CD4-positive, alpha-beta T cell treated with Interleukin-4 for 1 hour (primary cell): ENCODE measurements around the gene COL9A1.

Experiments used
- DNase-seq, 2 donors: peaks; one replicate each; pipeline ENCODE4 v3.0.0-alpha.2; 2020 to 2022

COL9A1 gene

GRCh38 chr6:70221715-70222438 lies 81.0 kb downstream of the COL9A1 start:
- DNase-seq, result no peak

DNA sequence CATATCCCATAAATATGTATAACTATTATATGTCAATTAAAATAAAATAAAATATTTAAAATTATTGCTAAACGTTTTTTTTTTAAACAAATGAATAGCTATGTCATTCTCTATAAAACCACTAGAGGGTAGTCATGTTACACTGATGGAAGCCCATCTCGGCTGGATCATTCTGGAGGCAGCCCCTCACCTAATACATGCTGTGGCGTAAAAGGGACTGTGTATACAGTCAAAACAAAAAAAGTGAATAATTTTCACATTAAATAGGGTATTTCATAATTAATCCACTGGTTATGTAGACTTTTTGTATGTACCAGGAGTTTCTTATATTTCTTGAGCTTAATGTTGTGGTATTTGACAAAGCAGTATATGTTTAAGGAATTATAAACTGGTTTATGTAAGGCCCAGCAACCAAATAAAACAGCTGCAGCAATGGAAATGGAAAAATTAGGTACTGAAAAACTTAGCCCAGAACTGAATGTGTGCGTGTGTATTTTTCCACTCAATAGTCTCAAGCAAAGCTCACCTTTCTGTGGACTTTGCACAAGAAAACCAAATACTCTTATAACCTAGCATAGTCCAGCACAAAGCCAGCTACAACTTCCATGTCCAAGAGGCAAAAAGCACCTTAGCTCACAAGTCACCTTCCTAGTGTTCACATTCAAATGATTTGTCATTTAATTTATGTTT lies 81.7 kb downstream of the COL9A1 start:
- peak in 1 of 2 donors; percentile 11 for DNase-seq

DNA sequence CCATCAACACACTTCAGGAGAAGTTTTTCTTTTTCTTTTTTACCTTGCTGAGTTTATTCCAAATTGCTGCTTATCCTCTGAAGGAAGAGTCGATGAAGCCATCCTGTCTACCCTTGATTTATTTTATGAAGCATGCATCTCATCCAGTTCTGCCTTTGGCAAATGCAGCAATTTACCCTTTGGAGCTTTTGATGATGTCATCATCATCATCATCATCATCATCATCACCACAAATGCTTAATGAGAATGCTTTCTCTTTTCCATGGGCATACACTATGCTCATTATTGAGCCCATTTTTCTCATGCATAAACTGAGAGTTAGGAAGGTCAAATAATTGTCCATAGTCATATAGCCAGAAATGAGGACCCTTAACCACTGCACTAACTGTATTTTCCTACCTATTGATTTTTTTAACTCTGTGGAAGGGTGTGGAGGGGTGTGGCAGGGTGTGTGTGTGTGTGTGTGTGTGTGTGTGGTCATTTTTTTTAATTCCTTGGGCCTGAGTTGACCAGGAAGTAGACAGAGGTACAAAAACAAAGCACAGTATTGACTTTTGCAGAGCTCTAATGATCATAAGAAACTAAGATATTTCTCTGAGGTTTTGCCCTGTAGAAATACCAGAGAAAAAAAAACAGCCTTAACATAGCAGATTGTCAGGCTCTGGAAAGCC lies 82.8 kb downstream of the COL9A1 start:
- no peak for DNase-seq

DNA sequence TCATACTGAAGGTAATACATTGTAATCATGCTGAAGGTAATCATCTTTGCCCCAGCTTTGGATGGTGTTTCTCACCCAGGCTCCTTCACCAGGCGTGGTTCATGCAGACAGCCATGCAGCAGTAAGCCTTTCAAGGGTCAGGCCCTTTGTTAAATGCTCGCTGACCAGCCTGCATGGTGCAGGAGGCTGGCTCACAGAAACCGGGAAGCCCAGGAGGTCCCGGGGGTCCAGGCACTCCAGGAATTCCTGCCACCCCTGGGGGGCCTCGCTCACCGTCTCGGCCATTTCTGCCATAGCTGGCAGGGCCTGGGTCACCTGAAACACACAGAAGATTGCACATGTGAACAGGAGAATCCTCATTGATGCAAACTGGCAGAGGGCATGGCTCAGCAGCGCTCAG lies 86.1 kb downstream of the COL9A1 start:
- DNase-seq, result no peak

DNA sequence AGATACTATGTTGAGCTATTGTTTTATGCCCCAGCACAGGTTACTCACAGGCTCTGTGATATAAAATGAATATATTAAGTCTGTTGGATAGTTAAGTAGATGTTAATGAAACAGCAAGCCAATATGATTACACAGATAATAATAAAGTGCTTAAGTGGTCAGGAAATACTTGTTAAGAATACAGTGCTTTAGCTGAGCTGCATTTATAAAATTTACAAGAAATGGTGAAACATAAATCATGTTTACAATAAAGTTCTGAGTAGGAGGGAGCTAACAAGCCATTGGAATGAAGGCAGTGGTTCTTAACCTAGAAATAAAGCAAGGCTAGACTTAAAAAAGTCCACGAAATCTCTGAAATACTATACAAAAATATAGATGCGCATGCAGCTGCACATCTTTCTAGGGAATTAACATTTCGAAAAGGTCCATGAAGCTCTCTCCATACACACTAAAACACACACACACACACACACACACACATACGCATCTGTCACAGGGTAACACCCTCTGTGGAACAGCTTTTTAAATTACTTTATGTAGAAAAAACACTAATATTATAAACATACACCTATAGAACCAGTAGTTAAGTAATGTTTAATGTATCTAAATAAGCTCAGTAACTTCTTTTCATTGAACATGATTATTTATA lies 87.3 kb downstream of the COL9A1 start:
- no peak for DNase-seq

DNA sequence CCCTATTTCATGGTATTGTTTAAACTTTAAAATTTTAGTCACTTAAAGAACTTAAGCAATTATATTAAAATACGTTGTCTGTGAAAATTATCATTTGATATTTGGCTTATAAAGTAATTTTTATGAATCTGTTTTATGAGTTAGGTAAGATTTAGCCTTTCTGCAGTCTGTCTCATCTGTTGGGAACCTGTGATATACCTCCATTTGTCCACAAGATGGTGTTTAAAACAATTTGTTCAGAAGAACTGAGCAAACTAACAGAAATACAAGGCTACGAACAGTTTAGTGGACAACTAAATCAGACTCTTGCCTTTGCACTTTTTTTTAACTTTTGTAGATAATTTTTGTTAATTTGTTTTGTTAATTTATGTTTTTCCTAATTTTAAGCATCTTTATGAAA lies 92.4 kb downstream of the COL9A1 start:
- no peak for DNase-seq

DNA sequence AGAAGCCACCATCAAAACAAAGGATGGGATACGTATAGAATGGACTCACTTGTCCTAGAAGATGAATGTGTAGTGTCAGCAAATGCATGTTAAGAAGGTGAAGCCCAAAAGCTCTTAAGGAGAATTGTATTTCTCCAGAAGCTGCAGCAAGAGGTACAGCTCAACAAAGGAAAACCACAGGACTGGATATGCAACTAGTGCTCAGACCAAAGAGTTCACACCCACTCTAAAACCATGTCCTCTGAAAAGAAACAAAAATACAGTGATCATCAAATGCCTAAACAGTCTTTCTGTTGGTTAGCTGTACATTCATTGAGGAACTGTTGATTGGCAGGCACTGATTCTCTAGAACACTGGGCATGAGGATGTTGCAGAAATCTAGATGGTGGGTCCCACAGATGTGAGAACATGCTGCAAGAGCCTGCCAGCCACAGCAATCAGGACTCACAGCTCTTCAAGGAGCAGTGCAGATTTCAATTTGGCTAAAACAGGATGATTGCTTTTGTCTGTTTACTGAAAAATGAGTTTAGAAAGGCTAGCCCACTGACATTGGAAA lies 94.6 kb downstream of the COL9A1 start:
- DNase-seq, result no peak

GRCh38 chr6:70198785-70199184 lies 104.1 kb downstream of the COL9A1 start:
- no peak for DNase-seq

DNA sequence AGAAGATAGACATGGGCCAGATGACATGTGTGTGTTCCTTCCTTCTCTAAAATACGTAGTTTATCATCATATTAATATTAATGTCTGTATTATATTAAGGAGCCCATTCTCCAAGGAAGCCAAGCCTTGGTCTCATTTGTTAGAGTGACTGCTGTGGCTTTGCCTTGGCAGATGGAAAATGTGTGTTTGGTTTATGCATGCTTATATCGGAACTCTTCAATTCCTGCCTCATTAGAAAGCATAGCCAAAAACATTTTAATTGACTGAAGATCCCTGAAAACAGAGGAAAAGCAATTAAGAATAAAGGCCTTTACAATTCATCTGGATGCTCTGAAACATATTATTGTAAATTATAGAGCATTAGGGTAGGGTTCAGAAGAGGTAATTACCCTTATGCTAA lies 106.4 kb downstream of the COL9A1 start:
- DNase-seq, result no peak

GRCh38 chr6:70194421-70194820 lies 108.5 kb downstream of the COL9A1 start:
- no peak for DNase-seq

DNA sequence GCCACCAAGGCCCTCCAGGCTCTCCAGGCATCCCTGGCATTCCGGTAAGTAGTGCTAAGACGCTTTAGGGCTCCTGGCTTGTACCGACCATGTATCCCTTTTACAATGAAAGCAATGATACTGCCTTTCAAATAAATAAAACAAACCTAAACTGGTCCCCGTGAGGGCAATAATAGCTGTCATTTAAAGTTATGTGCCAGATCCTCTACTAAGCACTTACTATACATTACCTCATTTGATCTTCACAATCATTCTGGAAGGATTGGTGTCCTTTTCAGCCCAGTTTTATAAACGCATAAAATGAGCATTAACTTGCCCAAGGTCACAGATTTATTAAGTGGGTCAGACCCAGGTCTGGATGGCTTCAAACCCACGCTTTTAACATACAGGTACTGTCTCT lies 114.7 kb downstream of the COL9A1 start:
- DNase-seq, result no peak

- DNase-seq, result no peak
These were observed 116.4 kb downstream of the COL9A1 start for GRCh38 chr6:70186461-70186860.

- DNase-seq, result no peak
These were observed 118.2 kb downstream of the COL9A1 start for GRCh38 chr6:70184723-70185122.

GRCh38 chr6:70183538-70183937 lies 119.3 kb downstream of the COL9A1 start:
- no peak for DNase-seq

DNA sequence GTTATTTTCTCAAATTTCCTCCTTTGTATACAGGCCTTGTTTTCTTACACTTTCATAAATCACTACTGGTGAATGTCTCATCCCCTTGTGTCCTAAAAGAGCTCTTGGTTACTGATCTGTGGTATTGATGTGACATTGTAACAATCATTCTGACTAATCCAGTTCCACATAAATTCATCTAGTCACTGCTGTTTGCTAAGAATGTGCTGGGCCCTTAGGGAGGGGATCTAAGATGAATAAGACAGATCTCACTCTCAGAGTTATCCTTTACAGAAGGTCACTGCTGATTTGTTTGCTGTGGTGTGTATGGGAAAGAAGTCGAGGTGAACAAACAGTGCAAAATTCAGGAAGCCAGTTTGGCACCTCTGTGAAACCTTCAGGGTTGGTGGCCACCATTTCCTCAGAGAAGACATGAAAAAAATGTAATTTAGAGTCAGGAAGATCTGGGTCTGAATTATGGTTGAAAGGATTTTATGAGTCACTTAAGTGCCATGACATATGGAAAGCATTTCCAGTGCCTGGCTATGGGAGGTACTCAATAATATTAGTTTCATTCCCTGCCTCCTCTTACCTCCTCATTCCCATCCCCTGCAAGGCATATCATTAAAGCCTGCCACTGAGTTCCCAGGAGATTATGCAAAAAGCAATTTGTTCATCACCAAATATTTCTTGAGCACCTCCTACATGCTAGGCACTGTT lies 121.8 kb downstream of the COL9A1 start:
- no peak for DNase-seq

DNA sequence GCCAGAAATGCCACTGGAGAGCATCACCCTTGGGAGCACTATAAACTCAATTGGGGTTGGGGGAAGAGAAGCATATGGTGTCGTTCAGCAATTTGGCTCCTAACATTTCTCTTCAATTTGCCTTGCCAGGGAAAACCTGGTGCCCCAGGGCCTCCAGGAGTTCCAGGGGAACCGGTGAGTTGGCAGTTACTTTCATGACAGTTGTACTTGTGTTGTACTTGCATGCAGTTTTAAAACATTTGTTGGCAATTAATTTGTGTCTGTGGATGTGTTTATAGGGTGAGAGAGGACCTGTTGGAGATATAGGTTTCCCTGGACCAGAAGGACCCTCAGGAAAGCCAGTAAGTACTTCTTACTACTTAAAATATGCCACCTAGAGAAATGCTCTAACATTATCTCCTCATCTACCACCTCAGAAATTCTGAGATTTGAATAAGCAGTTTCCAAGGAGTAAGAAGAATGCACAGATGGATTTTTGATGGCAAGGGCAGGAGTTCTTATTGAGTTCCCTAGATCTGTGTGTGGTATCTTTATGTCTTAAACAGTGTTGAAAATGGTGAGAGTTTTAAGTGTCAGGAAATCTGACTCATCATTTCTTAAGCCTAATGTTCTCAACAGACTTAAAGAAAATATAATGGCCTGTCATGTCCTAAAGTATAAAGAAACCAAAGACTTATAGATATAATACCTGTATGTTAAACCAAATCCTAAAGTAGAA lies 122.5 kb downstream of the COL9A1 start:
- no peak for DNase-seq

GRCh38 chr6:70176842-70177550 lies 125.9 kb downstream of the COL9A1 start:
- no peak for DNase-seq

GRCh38 chr6:70175770-70176169 lies 127.1 kb downstream of the COL9A1 start:
- no peak for DNase-seq

DNA sequence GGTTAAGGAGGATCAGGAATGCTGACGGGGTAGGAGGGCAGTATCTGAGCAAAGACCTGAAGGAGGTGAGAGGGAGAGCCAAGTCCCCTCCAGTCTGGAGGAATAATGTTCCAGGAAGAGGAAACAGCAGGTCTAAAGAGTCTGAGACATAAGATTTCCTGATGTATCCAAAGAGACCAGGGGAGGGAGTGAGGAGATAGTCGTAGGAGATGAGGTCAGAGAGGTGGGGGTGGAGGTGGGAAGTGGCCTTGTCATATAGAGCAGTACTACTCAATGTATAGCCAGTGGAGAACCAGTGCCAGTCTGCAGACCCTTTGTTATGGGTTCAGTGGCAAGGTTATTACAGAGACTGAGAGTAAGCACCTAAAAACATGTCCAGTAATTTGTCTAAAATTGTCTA lies 130.6 kb downstream of the COL9A1 start:
- DNase-seq, result no peak

DNA sequence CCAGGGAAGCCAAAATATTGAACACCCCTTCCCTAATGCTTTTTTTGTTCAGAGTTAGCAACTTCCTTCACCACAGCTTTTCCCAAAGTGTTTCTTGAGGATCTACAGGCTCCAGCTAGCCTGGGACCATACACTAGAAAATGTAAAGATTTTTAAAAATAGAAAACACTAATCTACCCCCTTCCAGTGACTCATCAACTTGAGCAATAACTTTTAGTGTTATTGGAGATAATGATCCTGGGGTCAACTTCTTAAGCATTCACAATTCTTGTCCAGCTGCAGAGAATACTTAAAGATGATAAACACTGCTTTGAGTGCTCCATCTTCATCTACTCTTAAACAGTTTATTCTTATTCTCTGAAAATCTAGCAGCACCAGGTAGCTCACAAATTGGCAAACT lies 131.6 kb downstream of the COL9A1 start:
- no peak for DNase-seq

GRCh38 chr6:70168681-70169377 lies 134.1 kb downstream of the COL9A1 start:
- no peak for DNase-seq
